Measurements from ENCODE around the gene TOMM22.

TOMM22 gene

GRCh38 chr22:38681582-38682335, at the start of gene TOMM22 (continued):
- TF ChIP-seq ZNF18 (tag by site-specific recombination; IDR thresholded peaks at IDR 0.05) (peak; percentile 85), HIC1 (tag by site-specific recombination; IDR thresholded peaks at IDR 0.05) (peak; percentile 96), ZNF585B (tag by site-specific recombination; IDR thresholded peaks at IDR 0.05) (peak; percentile 4), ZNF114 (tag by site-specific recombination; IDR thresholded peaks at IDR 0.05) (no peak), ZEB2 (tag by site-specific recombination; IDR thresholded peaks at IDR 0.05) (peak; percentile 95), ZSCAN16 (tag by site-specific recombination; IDR thresholded peaks at IDR 0.05) (no peak), BCL6B (tag by site-specific recombination; IDR thresholded peaks at IDR 0.05) (no peak), ZNF701 (tag by site-specific recombination; IDR thresholded peaks at IDR 0.05) (no peak), ZBTB48 (tag by site-specific recombination; IDR thresholded peaks at IDR 0.05) (peak; percentile 98), ZNF140 (tag by site-specific recombination; IDR thresholded peaks at IDR 0.05) (no peak), ZNF513 (tag by site-specific recombination; IDR thresholded peaks at IDR 0.05) (no peak), KLF9 (tag by site-specific recombination; IDR thresholded peaks at IDR 0.05; ENCODE audit: low read depth) (peak; percentile 85), ZNF654 (tag by site-specific recombination; IDR thresholded peaks at IDR 0.05; ENCODE audit: low read depth) (no peak), ZNF596 (tag by site-specific recombination; IDR thresholded peaks at IDR 0.05) (no peak), GLI2 (tag by site-specific recombination; IDR thresholded peaks at IDR 0.05; ENCODE audit: borderline replicate concordance, low read depth) (no peak), ZNF2 (tag by site-specific recombination; IDR thresholded peaks at IDR 0.05) (peak; percentile 96), ZNF660 (tag by site-specific recombination; IDR thresholded peaks at IDR 0.05) (peak; percentile 98), EGR2 (tag by site-specific recombination; IDR thresholded peaks at IDR 0.05; ENCODE audit: low read depth) (0 out of 2 replicates have a peak, but pooled peaks have one; percentile 17), PRDM10 (tag by site-specific recombination; IDR thresholded peaks at IDR 0.05) (peak; percentile 40; the same call in 1 of the 2 replicates), GLI4 (tag by site-specific recombination; IDR thresholded peaks at IDR 0.05) (peak; percentile 24; the same call in 1 of the 2 replicates), ZSCAN30 (tag by site-specific recombination; IDR thresholded peaks at IDR 0.05) (peak; percentile 92), ZNF664 (tag by site-specific recombination; IDR thresholded peaks at IDR 0.05) (peak; percentile 43; the same call in 1 of the 2 replicates), ZNF548 (tag by site-specific recombination; IDR thresholded peaks at IDR 0.05) (no peak), SCRT2 (tag by site-specific recombination; IDR thresholded peaks at IDR 0.05) (peak; percentile 11; the same call in 1 of the 2 replicates), HOXA7 (CRISPR knock-in tag; IDR thresholded peaks at IDR 0.05; ENCODE audit: borderline replicate concordance) (no peak), SP3 (tag by site-specific recombination; IDR thresholded peaks at IDR 0.05) (peak; percentile 80), ZNF521 (tag by site-specific recombination; IDR thresholded peaks at IDR 0.05) (no peak), IKZF3 (tag by site-specific recombination; IDR thresholded peaks at IDR 0.05) (no peak; the same call in 1 of the 2 replicates), ZNF561 (tag by site-specific recombination; IDR thresholded peaks at IDR 0.05; ENCODE audit: borderline replicate concordance) (peak; percentile 78; the same call in 1 of the 2 replicates), REPIN1 (tag by site-specific recombination; IDR thresholded peaks at IDR 0.05; ENCODE audit: low read depth) (peak; percentile 93), ZNF214 (tag by site-specific recombination; IDR thresholded peaks at IDR 0.05; ENCODE audit: borderline replicate concordance) (no peak)

Data from HEK293 (cell line).